Chondrocyte (in vitro differentiated cells): ENCODE results near the gene RECQL5. TPM values are rescaled to one million over a fixed set of nuclear protein-coding genes. Genes with fewer than 3 reads are reported as not detected.

Experiments
- DNase-seq: peaks from one replicate; pipeline ENCODE4 v3.0.0; 2021; ENCODE audit warnings: mixed read lengths, low spot score
- H3K27ac Mint-ChIP-seq: one replicate; pipeline ENCODE4 v1.8.0; 2021; ENCODE audit warnings: mild to moderate bottlenecking, moderate library complexity, mixed read lengths; ENCODE audit not compliant: unreplicated experiment
- H3K27me3 Mint-ChIP-seq: 2 replicates; pipeline ENCODE4 v1.8.0; 2021; ENCODE audit warnings: low read depth, mixed read lengths
- H3K36me3 Mint-ChIP-seq: 2 replicates; pipeline ENCODE4 v1.8.0; 2021; ENCODE audit warnings: low read depth, mixed read lengths
- H3K4me1 Mint-ChIP-seq: 2 replicates; pipeline ENCODE4 v1.8.0; 2021; ENCODE audit warnings: low read depth, mild to moderate bottlenecking, mixed read lengths
- H3K4me3 Mint-ChIP-seq: one replicate; pipeline ENCODE4 v1.8.0; 2021; ENCODE audit warnings: mild to moderate bottlenecking, moderate library complexity, mixed read lengths; ENCODE audit not compliant: unreplicated experiment
- H3K9me3 Mint-ChIP-seq: 2 replicates; pipeline ENCODE4 v1.8.0; 2021; ENCODE audit warnings: low read depth, mixed read lengths
- total RNA-seq: library from RNA; stranded (reverse); gene quantifications from 3 replicates; pipeline ENCODE4 v1.2.1, GENCODE V29; 2021
- TF ChIP-seq, protein P1 (sequence below): fragments of 200-600 bp; sonication (generic); IDR thresholded peaks from 2 replicates; pipeline ENCODE4 v1.5.0; 2021; ENCODE audit warnings: antibody characterized with exemption, mild to moderate bottlenecking, moderate library complexity

Gene RECQL5
- total RNA-seq, 1 donor from 2014 or later = 20.4 TPM

DNA sequence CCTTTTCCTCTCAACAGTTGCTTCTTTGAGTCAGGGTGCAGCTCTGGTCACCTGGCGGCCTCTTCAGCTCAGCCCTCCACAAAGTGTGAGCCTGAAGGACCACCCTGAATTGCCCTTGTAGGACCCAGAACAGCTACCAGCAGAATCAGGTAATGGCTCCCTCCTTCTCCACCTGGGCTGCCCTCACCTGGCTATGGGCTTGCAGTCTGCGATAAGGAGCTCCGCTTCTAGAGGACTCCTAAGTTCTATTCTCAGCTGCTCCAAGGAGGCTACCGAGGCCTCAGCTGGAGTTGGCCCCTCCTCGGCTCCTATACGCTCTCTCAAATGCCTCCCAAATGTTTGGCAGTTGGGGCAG lies 20.3 kb downstream of the RECQL5 start:
- H3K4me1 Mint-ChIP-seq = peaks cover 3% of the 10 kb centered on the region
- H3K27ac Mint-ChIP-seq = no peak overlapping the region
- peaks cover 14% of the 10 kb centered on the region for H3K36me3 Mint-ChIP-seq
- TF ChIP-seq, protein P1, sequence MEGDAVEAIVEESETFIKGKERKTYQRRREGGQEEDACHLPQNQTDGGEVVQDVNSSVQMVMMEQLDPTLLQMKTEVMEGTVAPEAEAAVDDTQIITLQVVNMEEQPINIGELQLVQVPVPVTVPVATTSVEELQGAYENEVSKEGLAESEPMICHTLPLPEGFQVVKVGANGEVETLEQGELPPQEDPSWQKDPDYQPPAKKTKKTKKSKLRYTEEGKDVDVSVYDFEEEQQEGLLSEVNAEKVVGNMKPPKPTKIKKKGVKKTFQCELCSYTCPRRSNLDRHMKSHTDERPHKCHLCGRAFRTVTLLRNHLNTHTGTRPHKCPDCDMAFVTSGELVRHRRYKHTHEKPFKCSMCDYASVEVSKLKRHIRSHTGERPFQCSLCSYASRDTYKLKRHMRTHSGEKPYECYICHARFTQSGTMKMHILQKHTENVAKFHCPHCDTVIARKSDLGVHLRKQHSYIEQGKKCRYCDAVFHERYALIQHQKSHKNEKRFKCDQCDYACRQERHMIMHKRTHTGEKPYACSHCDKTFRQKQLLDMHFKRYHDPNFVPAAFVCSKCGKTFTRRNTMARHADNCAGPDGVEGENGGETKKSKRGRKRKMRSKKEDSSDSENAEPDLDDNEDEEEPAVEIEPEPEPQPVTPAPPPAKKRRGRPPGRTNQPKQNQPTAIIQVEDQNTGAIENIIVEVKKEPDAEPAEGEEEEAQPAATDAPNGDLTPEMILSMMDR = no peak
- H3K27me3 Mint-ChIP-seq = no peaks in the 10 kb centered on the region
- peak; percentile 37 for DNase-seq
- no peaks in the 10 kb centered on the region for H3K9me3 Mint-ChIP-seq
- H3K4me3 Mint-ChIP-seq = no peak overlapping the region

- Mint-ChIP-seq H3K36me3 (peaks cover 14% of the 10 kb centered on the region), H3K27me3 (no peaks in the 10 kb centered on the region), H3K4me1 (peaks cover 3% of the 10 kb centered on the region), H3K4me3 (no peak overlapping the region), H3K27ac (peak overlapping the region; percentile 27), H3K9me3 (no peaks in the 10 kb centered on the region)
- DNase-seq = peak; percentile 53
- TF ChIP-seq, protein P1 = no peak
Observed at GRCh38 chr17:75645889-75646637, 20.9 kb downstream of the RECQL5 start.

GRCh38 chr17:75645501-75645888 lies 21.5 kb downstream of the RECQL5 start:
- no peaks in the 10 kb centered on the region for H3K9me3 Mint-ChIP-seq
- H3K27me3 Mint-ChIP-seq = no peaks in the 10 kb centered on the region
- peaks cover 11% of the 10 kb centered on the region for H3K36me3 Mint-ChIP-seq
- H3K4me3 Mint-ChIP-seq = no peak overlapping the region
- TF ChIP-seq, protein P1 = no peak
- DNase-seq = peak; percentile 22
- no peak overlapping the region for H3K27ac Mint-ChIP-seq
- H3K4me1 Mint-ChIP-seq = peaks cover 3% of the 10 kb centered on the region

DNA sequence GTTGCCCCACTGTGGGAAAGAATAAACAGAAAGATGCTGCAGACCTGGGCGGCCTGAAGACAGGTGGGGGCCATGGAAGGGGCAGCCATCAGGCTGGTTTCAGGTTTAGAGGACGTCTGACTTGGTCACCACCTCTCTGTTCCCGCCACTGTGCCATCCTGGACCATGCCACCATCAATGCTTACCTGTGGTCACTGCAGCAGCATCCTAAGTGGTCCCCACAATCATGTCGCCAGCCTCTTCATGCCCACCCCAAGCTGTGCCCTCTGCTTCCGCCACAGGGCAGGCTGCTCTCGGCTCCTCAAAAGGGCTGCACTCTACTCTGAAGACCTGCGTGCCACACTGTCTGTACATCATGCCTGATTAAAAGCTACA lies 23.3 kb downstream of the RECQL5 start:
- Mint-ChIP-seq H3K4me1 (peaks cover 3% of the 10 kb centered on the region), H3K27me3 (no peaks in the 10 kb centered on the region), H3K36me3 (peaks cover 2% of the 10 kb centered on the region), H3K9me3 (no peaks in the 10 kb centered on the region), H3K27ac (no peak overlapping the region), H3K4me3 (no peak overlapping the region)
- TF ChIP-seq, protein P1 = no peak
- no peak for DNase-seq

DNA sequence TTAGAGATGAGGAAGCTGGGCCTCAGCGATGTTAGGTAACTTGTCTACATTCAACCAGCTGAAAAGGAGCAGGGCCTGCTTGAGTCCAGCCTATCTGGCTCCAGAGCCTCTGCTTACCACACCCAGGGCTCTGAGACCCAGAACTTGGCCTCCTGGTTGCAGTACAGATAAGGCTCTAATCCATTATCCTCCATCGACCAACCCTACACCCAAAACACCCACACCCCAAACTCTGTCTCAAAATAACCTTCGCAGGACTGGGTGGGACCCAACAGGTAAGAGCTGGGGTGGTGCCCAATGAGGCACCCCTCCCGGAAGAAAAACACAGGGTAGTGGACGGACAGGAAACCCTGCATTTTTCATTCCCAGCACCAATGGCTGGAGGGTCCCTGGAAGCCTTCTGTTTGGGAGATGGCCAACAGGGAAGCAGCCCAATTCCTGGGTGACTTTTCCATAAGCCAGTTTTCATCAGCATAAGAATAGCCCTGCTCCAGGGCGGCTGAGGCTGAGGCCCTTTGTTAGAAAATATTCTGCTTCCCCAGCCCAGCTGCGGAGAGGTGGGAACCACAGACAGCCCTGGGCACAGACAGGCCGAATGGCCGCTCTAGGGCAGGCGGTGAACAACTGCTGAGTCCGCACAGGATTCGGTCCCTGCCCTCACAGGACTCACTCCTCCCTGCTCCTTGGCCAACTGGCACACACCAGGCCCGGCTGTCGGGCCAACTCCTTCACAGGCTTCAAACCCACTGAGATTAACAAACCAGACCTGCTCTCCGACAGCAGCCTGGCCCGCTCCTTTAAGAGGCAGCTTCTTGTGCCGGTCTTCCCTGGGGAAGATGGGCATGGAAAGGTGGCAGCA lies 23.9 kb downstream of the RECQL5 start:
- Mint-ChIP-seq H3K4me3 (no peak overlapping the region), H3K27ac (no peak overlapping the region), H3K27me3 (no peaks in the 10 kb centered on the region), H3K4me1 (peaks cover 3% of the 10 kb centered on the region), H3K36me3 (peaks cover 2% of the 10 kb centered on the region), H3K9me3 (no peaks in the 10 kb centered on the region)
- DNase-seq = no peak
- TF ChIP-seq, protein P1 = no peak
